Osteoblast (primary cell): ENCODE results near the gene CST9. TPM values are rescaled to one million over a fixed set of nuclear protein-coding genes. Genes with fewer than 3 reads are reported as not detected.

Experiments
- DNase-seq: peaks from one replicate; pipeline ENCODE4 v3.0.0; 2011; ENCODE audit warnings: low spot score, mixed read lengths; ENCODE audit not compliant: insufficient read length; ENCODE audit errors: missing footprints
- H2AFZ ChIP-seq: 2 replicates; pipeline ENCODE4 v1.6.0; 2011; ENCODE audit warnings: mild to moderate bottlenecking, low read length
- H3K27ac ChIP-seq: 2 replicates; pipeline ENCODE4 v1.5.1; 2011; ENCODE audit warnings: mild to moderate bottlenecking, low read depth, low read length, moderate library complexity
- H3K27me3 ChIP-seq: 2 replicates; pipeline ENCODE4 v1.6.0; 2012; ENCODE audit warnings: mild to moderate bottlenecking, control low read depth, inconsistent platforms, low read length, moderate library complexity; ENCODE audit not compliant: insufficient read depth
- H3K36me3 ChIP-seq: 2 replicates; pipeline ENCODE4 v1.5.1; 2011; ENCODE audit warnings: mild to moderate bottlenecking, low read length, control low read depth, moderate library complexity; ENCODE audit not compliant: insufficient read depth
- H3K4me1 ChIP-seq: 2 replicates; pipeline ENCODE4 v1.5.1; 2011; ENCODE audit warnings: mild to moderate bottlenecking, low read length, control low read depth, moderate library complexity; ENCODE audit not compliant: insufficient read depth
- H3K4me2 ChIP-seq: 2 replicates; pipeline ENCODE4 v1.6.0; 2011; ENCODE audit warnings: mild to moderate bottlenecking, low read length; ENCODE audit not compliant: insufficient read depth
- H3K4me3 ChIP-seq: fragments of 200-600 bp; sonication (generic); 3 replicates; pipeline ENCODE4 v1.5.1; 2012; ENCODE audit warnings: mild to moderate bottlenecking, low read length, inconsistent platforms; ENCODE audit not compliant: insufficient read depth
- H3K79me2 ChIP-seq: 2 replicates; pipeline ENCODE4 v1.6.0; 2012; ENCODE audit warnings: mild to moderate bottlenecking, low read length, control low read depth, inconsistent platforms; ENCODE audit not compliant: insufficient read depth
- H3K9me3 ChIP-seq: 2 replicates; pipeline ENCODE4 v1.5.1; 2011; ENCODE audit warnings: low read depth, low read length, control low read depth
- H4K20me1 ChIP-seq: 2 replicates; pipeline ENCODE4 v1.6.0; 2012; ENCODE audit warnings: mild to moderate bottlenecking, low read length, control low read depth; ENCODE audit not compliant: insufficient read depth
- total RNA-seq: library from RNA; depleted of rRNA; stranded (reverse); fragments of >200 nt; gene quantifications from 2 replicates; pipeline ENCODE4 v1.2.3, GENCODE V29; 2012
- TF ChIP-seq, protein P1 (sequence below): IDR thresholded peaks from 2 replicates; pipeline ENCODE4 v1.5.1; 2011; ENCODE audit warnings: mild to moderate bottlenecking, low read depth, low read length, moderate library complexity; ENCODE audit errors: extremely low read depth

The CST9 gene
- total RNA-seq, 1 donor, result not detected

DNA sequence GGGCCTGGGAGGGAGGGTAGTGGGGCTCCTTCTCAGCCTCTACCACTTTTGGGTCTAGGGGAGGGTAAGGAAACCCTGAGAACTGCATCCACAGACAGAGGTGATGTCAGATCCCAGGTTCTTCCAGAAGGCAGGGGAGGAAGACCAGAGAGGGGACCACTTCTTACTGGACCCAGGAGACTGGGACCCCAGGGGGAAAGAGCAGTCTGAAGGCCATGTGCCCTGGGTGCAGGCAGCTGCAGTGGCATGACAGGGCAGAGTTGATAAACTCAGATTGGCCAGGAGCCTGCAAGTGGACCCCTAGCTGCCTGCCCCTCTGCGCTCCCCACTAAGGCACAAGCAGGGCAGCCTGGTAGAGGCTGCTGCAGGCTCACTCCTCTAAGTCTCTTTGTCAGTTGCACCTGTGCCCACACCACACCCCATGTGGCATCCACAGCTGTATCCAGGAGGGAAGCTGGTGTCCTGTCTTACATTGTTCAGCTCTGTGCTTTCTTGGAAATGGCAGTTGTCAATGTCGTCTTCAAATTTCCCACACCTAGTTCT lies 40.1 kb downstream of the CST9 start:
- H3K79me2 ChIP-seq, result no peaks in the 10 kb centered on the region
- TF ChIP-seq, protein P1, sequence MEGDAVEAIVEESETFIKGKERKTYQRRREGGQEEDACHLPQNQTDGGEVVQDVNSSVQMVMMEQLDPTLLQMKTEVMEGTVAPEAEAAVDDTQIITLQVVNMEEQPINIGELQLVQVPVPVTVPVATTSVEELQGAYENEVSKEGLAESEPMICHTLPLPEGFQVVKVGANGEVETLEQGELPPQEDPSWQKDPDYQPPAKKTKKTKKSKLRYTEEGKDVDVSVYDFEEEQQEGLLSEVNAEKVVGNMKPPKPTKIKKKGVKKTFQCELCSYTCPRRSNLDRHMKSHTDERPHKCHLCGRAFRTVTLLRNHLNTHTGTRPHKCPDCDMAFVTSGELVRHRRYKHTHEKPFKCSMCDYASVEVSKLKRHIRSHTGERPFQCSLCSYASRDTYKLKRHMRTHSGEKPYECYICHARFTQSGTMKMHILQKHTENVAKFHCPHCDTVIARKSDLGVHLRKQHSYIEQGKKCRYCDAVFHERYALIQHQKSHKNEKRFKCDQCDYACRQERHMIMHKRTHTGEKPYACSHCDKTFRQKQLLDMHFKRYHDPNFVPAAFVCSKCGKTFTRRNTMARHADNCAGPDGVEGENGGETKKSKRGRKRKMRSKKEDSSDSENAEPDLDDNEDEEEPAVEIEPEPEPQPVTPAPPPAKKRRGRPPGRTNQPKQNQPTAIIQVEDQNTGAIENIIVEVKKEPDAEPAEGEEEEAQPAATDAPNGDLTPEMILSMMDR, result no peak
- no peak for DNase-seq
- no peak overlapping the region for H3K4me2 ChIP-seq
- no peaks in the 10 kb centered on the region for H3K36me3 ChIP-seq
- no peak overlapping the region for H3K4me3 ChIP-seq
- H3K27me3 ChIP-seq, result no peaks in the 10 kb centered on the region
- H3K27ac ChIP-seq, result no peak overlapping the region
- H3K4me1 ChIP-seq, result no peaks in the 10 kb centered on the region
- H4K20me1 ChIP-seq, result no peaks in the 10 kb centered on the region
- H3K9me3 ChIP-seq, result no peaks in the 10 kb centered on the region
- no peak overlapping the region for H2AFZ ChIP-seq

DNA sequence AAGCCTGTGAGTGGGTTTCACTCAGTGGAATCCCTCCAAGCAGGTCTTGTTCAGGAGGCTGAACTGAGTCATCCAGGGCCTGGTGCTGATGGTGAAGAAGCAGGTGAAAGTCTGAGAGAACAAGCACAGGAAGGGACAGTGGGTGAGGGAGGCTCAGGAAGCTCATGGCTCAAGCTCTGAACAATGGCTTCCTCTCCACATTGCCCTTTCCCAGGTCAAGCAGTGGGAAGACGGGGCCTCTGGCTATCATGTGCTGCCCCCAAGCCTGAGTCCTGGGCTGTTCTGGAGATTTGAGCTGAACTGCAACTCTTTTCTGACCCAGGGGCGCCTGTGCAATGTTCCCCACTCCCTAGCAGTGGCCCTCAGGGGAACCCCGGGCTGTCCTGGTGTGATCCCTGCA lies 40.8 kb downstream of the CST9 start:
- Histone ChIP-seq H3K36me3 (no peaks in the 10 kb centered on the region), H3K27me3 (no peaks in the 10 kb centered on the region), H3K79me2 (no peaks in the 10 kb centered on the region), H3K27ac (no peak overlapping the region), H3K4me2 (no peak overlapping the region), H2AFZ (no peak overlapping the region), H4K20me1 (no peaks in the 10 kb centered on the region), H3K4me3 (no peak overlapping the region), H3K4me1 (no peaks in the 10 kb centered on the region), H3K9me3 (no peaks in the 10 kb centered on the region)
- DNase-seq, result no peak
- TF ChIP-seq, protein P1, result no peak

DNA sequence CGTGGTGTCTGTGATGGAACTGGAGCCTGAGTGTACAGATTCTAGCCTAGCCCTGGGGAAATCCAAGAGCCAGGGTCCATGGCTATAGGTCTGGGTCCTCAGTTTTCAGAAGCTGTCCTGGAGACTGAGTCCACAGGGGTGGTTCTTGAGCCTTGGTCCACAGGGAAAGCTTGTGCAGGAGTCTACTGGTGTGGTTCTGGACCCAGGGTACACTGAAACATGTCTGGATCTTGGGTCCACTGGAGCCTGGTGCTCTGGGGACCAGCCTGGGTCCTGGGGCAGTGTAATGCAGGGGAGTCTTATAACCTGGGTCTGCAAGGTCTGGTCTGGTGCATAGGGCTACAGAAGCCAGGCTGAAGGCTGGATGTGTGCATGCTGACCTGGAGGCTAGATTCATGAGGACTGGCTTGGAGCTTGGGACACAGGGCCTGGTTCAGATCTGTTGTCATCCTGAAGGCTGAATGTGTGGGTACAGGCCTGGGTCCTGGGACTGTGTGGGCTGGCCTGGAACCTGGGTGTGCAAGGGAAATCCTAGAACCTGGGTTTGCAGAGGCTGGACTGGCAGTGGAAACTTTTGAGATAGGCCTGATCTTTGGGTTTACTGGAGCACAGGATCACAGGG lies 42.9 kb downstream of the CST9 start:
- Histone ChIP-seq H4K20me1 (no peaks in the 10 kb centered on the region), H3K79me2 (no peaks in the 10 kb centered on the region), H3K4me3 (no peak overlapping the region), H3K27me3 (no peaks in the 10 kb centered on the region), H3K4me2 (no peak overlapping the region), H3K4me1 (no peaks in the 10 kb centered on the region), H2AFZ (no peak overlapping the region), H3K36me3 (no peaks in the 10 kb centered on the region), H3K27ac (no peak overlapping the region), H3K9me3 (no peaks in the 10 kb centered on the region)
- TF ChIP-seq, protein P1, result no peak
- DNase-seq, result no peak

DNA sequence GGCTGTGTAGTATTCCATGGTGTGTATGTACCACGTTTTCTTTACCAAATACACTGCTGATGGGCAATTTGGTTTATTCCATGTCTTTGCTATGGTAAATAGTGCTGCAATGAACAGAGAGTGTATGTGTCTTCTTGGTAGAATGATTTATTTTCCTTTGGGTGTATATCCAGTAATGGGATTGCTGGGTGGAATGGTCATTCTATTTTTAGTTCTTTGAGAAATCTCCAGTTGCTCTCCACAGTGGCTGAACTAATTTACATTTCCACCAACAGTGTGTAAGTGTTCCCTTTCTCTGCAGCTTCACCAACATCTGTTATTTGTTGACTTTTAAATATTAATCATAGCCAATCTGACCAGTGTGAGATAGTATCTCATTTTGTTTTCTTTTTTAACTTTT lies 51.3 kb downstream of the CST9 start:
- Histone ChIP-seq H4K20me1 (no peaks in the 10 kb centered on the region), H2AFZ (no peak overlapping the region), H3K4me3 (no peak overlapping the region), H3K4me2 (no peak overlapping the region), H3K9me3 (no peaks in the 10 kb centered on the region), H3K4me1 (no peaks in the 10 kb centered on the region), H3K79me2 (no peaks in the 10 kb centered on the region), H3K27me3 (no peaks in the 10 kb centered on the region), H3K36me3 (no peaks in the 10 kb centered on the region), H3K27ac (no peak overlapping the region)
- DNase-seq, result no peak
- TF ChIP-seq, protein P1, result no peak

Other genes starting within 250 kb of the CST9 start
- gene GZF1, start 243.7 kb downstream of the CST9 start, total RNA-seq, result 13.0 and 14.5 TPM in 2 replicates
- 9.4 and 14.1 TPM in 2 replicates for gene NAPB, start 184.4 kb downstream of the CST9 start, total RNA-seq
- gene CSTL1, start 166.2 kb downstream of the CST9 start, total RNA-seq, result 0.59 TPM in 1 of 2 replicates, not detected in the other
- not detected in 2 replicates for gene CST11, start 153.0 kb downstream of the CST9 start, total RNA-seq
- gene CST8, start 114.8 kb downstream of the CST9 start, total RNA-seq, result not detected in 2 replicates
- gene CST9L, start 37.4 kb downstream of the CST9 start, total RNA-seq, result not detected in 2 replicates
- gene CST3, start 32.0 kb upstream of the CST9 start, total RNA-seq, result 169 and 229 TPM in 2 replicates
- gene CST4, start 83.1 kb upstream of the CST9 start, total RNA-seq, result not detected in 2 replicates
- not detected in 2 replicates for gene CST1, start 145.0 kb upstream of the CST9 start, total RNA-seq
- not detected in 2 replicates for gene CST2, start 220.8 kb upstream of the CST9 start, total RNA-seq